T-helper 22 cell (primary cell): ENCODE measurements around the gene HM13.
"Not testable (repeated sequence)": the region's sequence is repeated elsewhere in the genome, so short reads cannot be mapped to it uniquely, and the experiment has no call there.

Experiments used
- DNase-seq: peaks from one replicate; pipeline ENCODE4 v3.0.0-alpha.2; 2020; ENCODE audit warnings: low read depth

HM13 gene

DNA sequence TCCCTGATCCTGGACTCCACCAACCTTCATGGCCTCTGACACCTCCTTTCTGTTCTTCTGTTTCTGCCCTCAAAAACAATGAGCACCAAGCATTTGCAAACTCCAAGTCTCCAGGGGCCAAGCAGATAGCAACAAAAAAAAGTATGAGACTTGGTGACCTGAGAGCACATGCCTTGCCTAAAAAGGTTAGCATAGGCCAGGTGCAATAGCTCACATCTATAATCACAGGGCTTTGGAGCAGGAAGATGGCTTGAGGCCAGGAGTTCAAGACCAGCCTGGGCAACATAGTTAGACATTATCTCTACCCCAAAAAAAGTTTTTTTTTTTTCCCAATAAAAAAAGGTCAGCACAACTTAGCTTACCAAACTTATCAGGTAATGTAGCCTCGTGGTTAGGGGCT, 13.7 kb upstream of the HM13 start:
- no peak for DNase-seq

DNA sequence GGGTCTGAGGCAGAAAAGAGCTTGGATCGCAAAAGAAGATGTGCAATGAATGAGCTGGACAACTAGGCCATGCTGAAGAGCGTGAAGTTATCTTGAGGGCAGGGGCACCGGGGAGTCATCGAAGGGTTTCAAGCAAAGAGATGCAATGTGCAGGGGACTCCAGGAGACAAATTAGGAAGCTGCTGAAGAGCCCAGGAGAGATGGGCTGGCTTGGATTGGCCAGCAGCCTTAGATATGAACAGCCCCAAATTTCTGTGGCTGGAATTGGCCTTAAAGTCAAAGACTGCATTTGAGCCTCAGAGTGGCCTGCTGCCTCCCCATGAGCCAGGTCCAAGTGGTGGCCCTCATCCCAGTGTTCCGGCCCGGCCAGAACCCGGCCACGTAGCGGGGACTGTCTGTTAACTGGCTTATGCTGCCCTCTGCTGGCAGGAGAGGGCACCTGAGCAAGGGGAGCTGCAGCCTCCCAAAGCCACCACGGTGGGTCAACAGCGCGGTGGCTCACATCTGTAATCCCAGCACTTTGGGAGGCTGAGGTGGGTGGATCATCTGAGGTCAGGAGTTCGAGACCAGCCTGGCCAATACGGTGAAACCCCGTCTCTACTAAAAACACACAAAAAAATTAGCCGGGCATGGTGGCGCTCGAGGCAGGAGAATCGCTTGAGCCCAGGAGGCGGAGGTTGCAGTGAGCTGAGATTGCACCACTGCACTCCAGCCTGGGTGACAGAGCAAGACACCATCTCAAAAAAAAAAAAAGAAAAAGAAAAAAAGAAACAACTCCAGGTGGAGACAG, 11.2 kb upstream of the HM13 start:
- DNase-seq: peak; percentile 48

GRCh38 chr20:31505903-31506302, 8.3 kb upstream of the HM13 start:
- no peak for DNase-seq

DNA sequence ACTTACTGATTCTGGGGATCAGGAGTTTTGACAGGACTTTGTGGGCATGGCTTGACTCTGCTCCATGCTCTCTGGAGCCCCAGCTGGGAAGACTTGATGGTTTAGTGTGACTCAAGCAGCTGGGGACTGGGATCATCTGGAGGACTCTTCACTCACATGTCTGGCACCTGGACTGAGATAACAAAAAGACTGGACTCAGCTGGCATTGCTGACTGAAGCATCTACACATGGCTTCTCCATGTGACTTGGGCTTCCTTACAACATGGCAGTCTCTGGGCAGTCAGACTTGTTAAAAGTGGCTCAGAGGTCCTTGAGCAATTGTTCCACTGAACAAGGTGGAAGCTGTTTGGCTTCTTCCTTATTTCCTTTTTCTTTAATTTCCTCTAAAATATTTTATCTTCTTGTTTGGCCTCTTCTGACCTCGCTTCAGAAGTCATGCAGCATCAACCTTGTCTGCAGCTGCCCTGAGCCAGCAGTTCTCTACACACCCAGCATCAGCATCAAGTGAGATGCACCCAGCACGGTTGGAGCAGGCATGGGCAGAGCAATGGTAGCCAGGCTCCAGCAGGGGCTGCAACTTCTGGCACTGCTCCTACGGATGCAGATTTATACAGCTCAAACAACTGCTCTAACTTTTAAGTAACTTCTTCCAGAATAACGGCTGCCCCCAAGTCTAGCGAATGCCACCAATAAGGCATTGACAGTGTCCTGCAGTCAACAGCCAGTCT, 5.6 kb upstream of the HM13 start:
- no peak for DNase-seq

DNA sequence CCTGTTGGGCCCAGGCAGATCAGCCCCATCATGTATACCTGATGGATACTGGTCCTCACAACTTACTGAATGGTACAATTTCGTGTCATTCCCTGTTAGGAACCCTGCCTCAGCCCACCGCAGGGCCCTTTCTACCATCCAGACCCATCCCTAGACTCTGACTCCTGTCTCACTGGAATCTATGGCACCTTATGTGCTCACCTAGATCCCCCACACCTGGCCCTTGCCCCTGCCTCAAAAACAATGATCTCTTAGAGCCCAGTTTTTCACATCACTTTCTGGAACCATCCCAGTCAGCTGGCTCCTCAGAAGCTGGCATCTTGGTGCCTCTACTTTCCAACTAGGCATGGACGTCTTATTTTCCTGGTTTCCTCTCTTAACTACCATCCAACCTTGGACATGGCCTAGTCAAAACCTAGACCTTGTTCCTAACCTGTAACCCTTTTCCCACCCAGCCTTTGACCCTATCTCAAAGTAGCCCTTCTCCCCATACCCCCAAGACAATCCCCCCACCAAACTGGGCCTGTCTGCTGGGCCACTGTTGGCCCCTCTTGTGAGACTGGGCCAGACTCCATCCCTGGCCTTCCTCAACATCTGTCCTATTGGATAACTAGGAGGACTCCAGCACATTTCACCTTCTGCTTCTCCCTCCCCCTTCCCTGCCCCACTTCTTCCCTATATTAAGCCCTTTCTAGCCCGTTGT, 981 bp downstream of the HM13 start:
- DNase-seq: no peak

DNA sequence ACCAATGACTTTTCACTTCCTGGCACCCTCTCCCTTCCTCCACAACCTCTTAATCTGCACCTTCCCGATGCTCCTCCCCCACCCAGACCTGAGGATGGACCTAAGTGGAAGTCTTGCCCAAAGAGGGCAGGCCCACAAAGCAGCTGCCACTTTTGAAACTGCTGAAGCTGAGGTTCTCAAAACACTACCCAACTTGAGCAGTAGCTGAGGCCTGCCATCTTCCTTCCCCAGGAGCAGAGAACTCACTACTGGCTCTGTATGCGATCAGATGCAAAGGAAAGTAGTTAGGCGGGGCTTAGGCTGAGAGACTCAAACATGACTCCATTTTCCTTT, 1.5 kb downstream of the HM13 start:
- DNase-seq: no peak

- DNase-seq: no peak
These were observed 1.9 kb downstream of the HM13 start for GRCh38 chr20:31516166-31516565.

GRCh38 chr20:31516651-31517050, 2.4 kb downstream of the HM13 start:
- no peak for DNase-seq

DNA sequence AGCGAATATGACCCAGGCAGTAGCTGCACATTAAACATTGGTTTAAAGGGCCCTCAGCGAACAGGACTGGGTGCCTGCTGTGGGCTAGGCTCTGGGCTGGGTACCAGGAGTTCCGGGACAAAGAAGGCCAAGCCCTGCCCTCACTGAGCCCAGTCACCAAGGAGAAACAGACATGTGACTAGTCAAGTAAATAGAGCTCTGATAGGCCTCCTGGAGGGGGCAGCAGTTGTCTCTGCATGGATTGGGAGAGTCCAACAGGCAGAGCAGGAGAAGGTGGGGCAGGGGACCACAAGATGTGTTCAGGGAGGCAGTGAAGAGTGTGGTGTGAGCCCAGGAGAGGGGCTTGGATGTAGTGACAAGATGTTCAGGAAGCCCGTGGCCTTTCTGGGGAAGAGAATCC, 3.1 kb downstream of the HM13 start:
- no peak for DNase-seq

DNA sequence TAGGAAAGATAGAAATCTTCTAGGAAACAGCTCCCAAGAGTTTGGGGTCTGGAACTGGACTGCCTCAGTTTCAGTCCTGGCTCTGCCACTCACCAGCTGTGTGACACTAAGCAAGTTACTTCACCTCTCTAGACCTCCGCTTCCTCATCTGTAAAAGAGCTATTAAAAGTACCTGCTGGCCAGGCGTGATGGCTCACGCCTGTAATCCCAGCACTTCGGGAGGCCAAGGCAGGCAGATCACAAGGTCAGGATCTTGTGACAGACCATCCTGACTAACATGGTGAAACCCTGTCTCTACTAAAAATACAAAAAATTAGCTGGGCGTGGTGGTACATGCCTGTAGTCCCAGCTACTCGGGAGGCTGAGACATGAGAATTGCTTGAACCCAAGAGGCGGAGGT, 7.0 kb downstream of the HM13 start:
- DNase-seq: not testable (repeated sequence)

DNA sequence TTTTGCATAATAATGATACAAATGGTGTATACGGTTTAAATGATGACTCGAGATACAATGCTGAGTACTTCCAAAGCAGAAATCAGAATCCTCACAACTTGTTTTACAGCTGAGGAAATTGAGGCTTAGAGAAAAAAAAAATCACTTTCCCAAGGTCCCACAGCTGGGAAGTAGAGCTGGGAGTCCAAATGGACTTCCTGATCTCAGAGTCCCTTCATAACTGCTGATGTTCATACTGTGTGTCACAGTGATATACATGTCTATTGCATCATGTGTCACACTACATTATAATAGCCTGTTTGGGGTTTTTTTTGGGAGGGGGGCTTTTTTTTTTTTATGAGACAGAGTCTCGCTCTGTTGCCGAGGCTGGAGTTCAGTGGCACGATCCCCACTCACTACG, 8.5 kb downstream of the HM13 start:
- DNase-seq: no peak

- no peak for DNase-seq
These were observed 9.4 kb downstream of the HM13 start for GRCh38 chr20:31523361-31524283.

DNA sequence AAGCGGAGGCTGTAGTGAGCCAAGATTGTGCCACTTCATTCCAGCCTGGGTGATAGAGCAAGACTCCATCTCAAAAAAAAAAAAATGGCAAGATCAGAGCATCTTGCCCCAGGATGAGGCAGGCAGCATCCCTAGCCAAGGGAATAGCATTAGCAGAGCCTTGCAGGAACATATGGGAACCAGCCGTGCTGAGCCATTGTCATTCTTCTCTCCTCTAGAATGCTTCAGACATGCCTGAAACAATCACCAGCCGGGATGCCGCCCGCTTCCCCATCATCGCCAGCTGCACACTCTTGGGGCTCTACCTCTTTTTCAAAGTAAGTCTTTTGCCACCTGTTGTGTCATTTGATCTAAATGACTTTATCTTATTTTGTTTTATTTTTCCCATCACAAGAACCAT, 13.0 kb downstream of the HM13 start:
- DNase-seq: no peak

DNA sequence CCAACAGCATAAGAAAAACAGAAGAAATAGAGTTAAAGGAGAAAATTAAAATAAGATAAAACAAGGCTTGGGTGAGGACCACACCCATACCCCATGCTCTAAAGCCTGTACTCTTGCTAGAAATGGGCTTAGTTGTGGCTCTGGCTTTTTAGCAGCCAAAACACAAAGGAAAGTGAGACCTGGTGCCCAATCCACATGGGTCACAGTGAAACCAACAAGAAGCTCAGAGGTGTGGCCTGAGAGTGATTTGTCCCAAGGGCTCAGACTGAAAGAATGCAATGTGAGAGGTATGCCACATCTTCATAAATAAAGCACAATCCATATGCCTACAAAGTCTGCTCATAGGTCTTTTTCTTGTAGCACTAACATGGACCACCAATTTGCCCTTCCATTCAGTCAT, 21.1 kb downstream of the HM13 start:
- no peak for DNase-seq

DNA sequence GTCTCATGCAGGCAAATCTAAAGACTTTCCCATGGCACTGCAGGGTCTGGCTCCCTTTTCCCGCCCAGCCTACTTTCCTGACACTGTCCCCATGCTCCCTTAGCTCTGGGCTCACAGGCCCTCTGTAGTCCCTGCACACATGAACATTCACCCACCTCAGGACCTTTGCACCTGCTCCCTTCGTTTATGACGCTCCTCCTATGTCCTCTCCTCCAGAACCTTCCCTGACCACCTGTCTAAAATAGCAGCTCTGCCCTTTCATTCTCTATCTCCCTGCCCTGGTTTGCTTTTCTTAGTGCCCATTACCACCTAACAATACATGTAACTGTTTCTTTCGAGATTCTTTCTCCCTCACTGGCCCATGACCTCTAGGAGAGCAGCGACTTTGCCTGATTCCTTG, 22.3 kb downstream of the HM13 start:
- DNase-seq: no peak

GRCh38 chr20:31537116-31537871, 23.1 kb downstream of the HM13 start:
- no peak for DNase-seq

- DNase-seq: no peak
These were observed 23.6 kb downstream of the HM13 start for GRCh38 chr20:31537890-31538289.

DNA sequence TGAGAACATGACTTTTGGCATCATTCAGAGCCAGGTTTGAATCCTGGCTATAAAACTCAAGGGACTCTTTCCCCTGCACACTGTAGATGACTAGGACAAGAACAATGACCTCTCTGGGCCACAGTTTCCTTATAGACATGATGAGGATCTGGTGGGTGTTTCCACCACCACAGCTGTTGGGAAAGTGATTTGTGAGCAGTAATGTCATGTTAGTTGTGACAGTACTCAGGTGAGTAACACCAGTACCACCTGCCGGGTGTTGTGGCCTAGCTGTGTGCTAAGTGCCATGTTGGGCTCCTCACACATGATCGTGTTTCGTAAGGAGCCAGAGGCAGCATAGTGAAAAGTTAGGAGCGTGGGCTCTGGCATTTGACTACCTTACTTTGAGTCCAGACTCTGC, 24.1 kb downstream of the HM13 start:
- no peak for DNase-seq

GRCh38 chr20:31539636-31540035, 25.4 kb downstream of the HM13 start:
- not testable (repeated sequence) for DNase-seq

GRCh38 chr20:31540406-31540805, 26.2 kb downstream of the HM13 start:
- no peak for DNase-seq

- no peak for DNase-seq
These were observed 28.1 kb downstream of the HM13 start for GRCh38 chr20:31542201-31542842.
